GM23338 (cell line): ENCODE data around the gene AP3M1. TPM values are rescaled to one million over a fixed set of nuclear protein-coding genes. Genes with fewer than 3 reads are reported as not detected.

ENCODE experiments used
- ATAC-seq: fragments of 200-7000 bp; cut with Tn5 transposase; 3 replicates; pipeline ENCODE4 v1.9.1; 2020
- DNase-seq: peaks from one replicate; pipeline ENCODE4 v3.0.0-alpha.2; 2015; ENCODE audit warnings: low spot score
- H2AFZ ChIP-seq: fragments of 200-600 bp; sonication (generic); 2 replicates; pipeline ENCODE4 v1.8.0; 2016; ENCODE audit warnings: antibody characterized with exemption, mild to moderate bottlenecking, moderate library complexity
- H3F3A ChIP-seq: fragments of 200-600 bp; sonication (generic); replicated peaks from 2 replicates; pipeline ENCODE4 v1.8.0; 2017; ENCODE audit warnings: antibody characterized with exemption, mixed run types, low read depth
- H3K27ac ChIP-seq: fragments of 200-600 bp; sonication (generic); 2 replicates; pipeline ENCODE4 v1.6.1; 2016; ENCODE audit warnings: low read depth
- H3K27me3 ChIP-seq: fragments of 200-600 bp; sonication (generic); 2 replicates; pipeline ENCODE4 v1.8.0; 2016; ENCODE audit warnings: mild to moderate bottlenecking, mixed run types, moderate library complexity; ENCODE audit not compliant: insufficient read depth
- H3K36me3 ChIP-seq: fragments of 200-600 bp; sonication (generic); 2 replicates; pipeline ENCODE4 v1.8.0; 2016; ENCODE audit warnings: mild to moderate bottlenecking; ENCODE audit not compliant: insufficient read depth
- H3K4me1 ChIP-seq: fragments of 200-600 bp; sonication (generic); 2 replicates; pipeline ENCODE4 v1.8.0; 2016; ENCODE audit warnings: mild to moderate bottlenecking, moderate library complexity; ENCODE audit not compliant: insufficient read depth
- H3K4me2 ChIP-seq: fragments of 200-600 bp; sonication (generic); 2 replicates; pipeline ENCODE4 v1.7.1; 2017; ENCODE audit warnings: mixed run types
- H3K4me3 ChIP-seq: fragments of 200-600 bp; sonication (generic); 2 replicates; pipeline ENCODE4 v1.6.1; 2016; ENCODE audit warnings: mixed run types
- H3K79me2 ChIP-seq: fragments of 200-600 bp; sonication (generic); replicated peaks from 2 replicates; pipeline ENCODE4 v1.8.0; 2017; ENCODE audit warnings: mild to moderate bottlenecking; ENCODE audit not compliant: insufficient read depth
- H3K9me2 ChIP-seq: fragments of 200-600 bp; sonication (generic); 2 replicates; pipeline ENCODE4 v1.8.0; 2017; ENCODE audit not compliant: insufficient read depth
- H4K20me1 ChIP-seq: fragments of 200-600 bp; sonication (generic); replicated peaks from 2 replicates; pipeline ENCODE4 v1.8.0; 2017; ENCODE audit warnings: mild to moderate bottlenecking; ENCODE audit not compliant: insufficient read depth
- H3K27ac Mint-ChIP-seq: 2 replicates; pipeline ENCODE4 v1.8.0; 2020; ENCODE audit warnings: inconsistent platforms, mild to moderate bottlenecking, moderate library complexity, mixed read lengths
- H3K27me3 Mint-ChIP-seq: 3 replicates; pipeline ENCODE4 v1.8.0; 2022; ENCODE audit warnings: low read depth, mild to moderate bottlenecking, moderate library complexity, mixed read lengths, inconsistent platforms; ENCODE audit not compliant: insufficient read depth, poor library complexity
- H3K36me3 Mint-ChIP-seq: 3 replicates; pipeline ENCODE4 v1.8.0; 2021; ENCODE audit warnings: low read depth, mild to moderate bottlenecking, inconsistent platforms, moderate library complexity, mixed read lengths
- H3K4me1 Mint-ChIP-seq: 3 replicates; pipeline ENCODE4 v1.8.0; 2020; ENCODE audit warnings: mild to moderate bottlenecking, inconsistent platforms, mixed read lengths
- H3K4me3 Mint-ChIP-seq: 3 replicates; pipeline ENCODE4 v1.8.0; 2021; ENCODE audit warnings: moderate library complexity, mild to moderate bottlenecking, inconsistent platforms, mixed read lengths
- H3K9me3 Mint-ChIP-seq: 3 replicates; pipeline ENCODE4 v1.8.0; 2020; ENCODE audit warnings: moderate library complexity, mild to moderate bottlenecking, inconsistent platforms, mixed read lengths
- CREB1 ChIP-seq: fragments of 250-450 bp; sonication (Bioruptor Pico); IDR thresholded peaks from 2 replicates; pipeline ENCODE4 v1.5.0; 2020; ENCODE audit warnings: low read depth, mild to moderate bottlenecking, moderate library complexity
- ETS1 ChIP-seq: IDR thresholded peaks from 2 replicates; pipeline ENCODE4 v1.6.1; 2016; ENCODE audit warnings: antibody characterized with exemption
- EZH2 ChIP-seq: fragments of 200-600 bp; sonication (generic); IDR thresholded peaks from one replicate; pipeline ENCODE4 v1.8.0; 2017; ENCODE audit warnings: antibody characterized with exemption, mild to moderate bottlenecking, low read depth; ENCODE audit not compliant: unreplicated experiment
- JUNB ChIP-seq: IDR thresholded peaks from one replicate; pipeline ENCODE4 v1.6.1; 2016; ENCODE audit warnings: antibody characterized with exemption; ENCODE audit not compliant: unreplicated experiment
- NANOG ChIP-seq: IDR thresholded peaks from 2 replicates; pipeline ENCODE4 v1.6.1; 2016; ENCODE audit warnings: antibody characterized with exemption, borderline replicate concordance
- POLR2AphosphoS5 ChIP-seq: IDR thresholded peaks from 2 replicates; pipeline ENCODE4 v1.6.1; 2016; ENCODE audit warnings: antibody characterized with exemption, low read depth
- REST ChIP-seq: IDR thresholded peaks from one replicate; pipeline ENCODE4 v1.6.1; 2018; ENCODE audit warnings: antibody characterized with exemption; ENCODE audit not compliant: unreplicated experiment
- ZNF114 ChIP-seq: fragments of 250-450 bp; sonication (Bioruptor Pico); IDR thresholded peaks from 2 replicates; pipeline ENCODE4 v1.5.0; 2020; ENCODE audit warnings: mild to moderate bottlenecking, moderate library complexity
- ZNF331 ChIP-seq: fragments of 250-450 bp; sonication (Bioruptor Pico); IDR thresholded peaks from 2 replicates; pipeline ENCODE4 v1.5.0; 2020; ENCODE audit warnings: low read depth, mild to moderate bottlenecking, moderate library complexity
- ZNF462 ChIP-seq: fragments of 250-450 bp; sonication (Bioruptor Pico); IDR thresholded peaks from 2 replicates; pipeline ENCODE4 v1.5.0; 2020; ENCODE audit warnings: mild to moderate bottlenecking, moderate library complexity
- polyA plus RNA-seq: library from polyadenylated mRNA; unstranded; fragments of >200 nt; fragmentation: Nextera tagmentation; extraction: Ambion mirVana; gene quantifications from 2 replicates; pipeline ENCODE4 v1.2.1, GENCODE V29; 2016
- total RNA-seq: library from RNA; depleted of rRNA; stranded (reverse); fragments of >200 nt; shearing (Covaris generic); gene quantifications from 2 replicates; pipeline ENCODE4 v1.2.3, GENCODE V29; 2014

The AP3M1 gene
- total and polyA plus RNA-seq, 2 experiments from 2014 or later, result 13.8 to 41.7 TPM

GRCh38 chr10:74099420-74099819 lies 51.2 kb downstream of the AP3M1 start (continued):
- no peak for TF ChIP-seq ZNF462 (CRISPR knock-in tag)

- H3K36me3 Mint-ChIP-seq, result peaks cover 94% of the 10 kb centered on the region
- TF ChIP-seq NANOG (no peak), ZNF331 (CRISPR knock-in tag) (no peak), POLR2AphosphoS5 (no peak), ETS1 (no peak), CREB1 (CRISPR knock-in tag) (no peak), JUNB (no peak), ZNF114 (CRISPR knock-in tag) (no peak), EZH2 (no peak), REST (no peak)
Observed at GRCh38 chr10:74097776-74098175, 52.9 kb downstream of the AP3M1 start.

More at GRCh38 chr10:74097776-74098175, 52.9 kb downstream of the AP3M1 start:
- ATAC-seq (no peak), DNase-seq (no peak)
- no peak overlapping the region for H3K27ac Mint-ChIP-seq
- Histone ChIP-seq H3K27ac (peak overlapping the region; percentile 17; the same call in 1 of the 2 replicates), H3F3A (peaks cover 43% of the 10 kb centered on the region), H3K27me3 (no peaks in the 10 kb centered on the region), H3K36me3 (peaks cover 91% of the 10 kb centered on the region), H3K4me2 (no peak overlapping the region), H3K9me2 (no peaks in the 10 kb centered on the region), H4K20me1 (peaks cover 24% of the 10 kb centered on the region), H3K4me1 (no peaks in the 10 kb centered on the region), H3K79me2 (0 out of 2 replicates have a peak, but pooled peaks cover 10% of the 10 kb centered on the region), H3K4me3 (no peak overlapping the region), H2AFZ (no peak overlapping the region)
- H3K4me1 Mint-ChIP-seq, result no peaks in the 10 kb centered on the region
- H3K9me3 Mint-ChIP-seq, result no peaks in the 10 kb centered on the region; the same call in 2 of the 3 replicates
- peaks cover 6% of the 10 kb centered on the region for H3K27me3 Mint-ChIP-seq
- no peak overlapping the region for H3K4me3 Mint-ChIP-seq
